Mesendoderm (in vitro differentiated cells): Measurements from ENCODE around the gene UBTD1.

ENCODE experiments used
- DNase-seq: peaks from one replicate; pipeline ENCODE4 v3.0.0; 2013
- H2AK5ac ChIP-seq: 2 replicates; pipeline ENCODE4 v1.6.1; 2013; ENCODE audit warnings: low read length, inconsistent platforms
- H2BK120ac ChIP-seq: 2 replicates; pipeline ENCODE4 v1.6.1; 2013; ENCODE audit warnings: low read depth, mild to moderate bottlenecking, low read length, moderate library complexity, mixed read lengths
- H2BK15ac ChIP-seq: replicated peaks from 2 replicates; pipeline ENCODE4 v1.6.1; 2013; ENCODE audit warnings: low read depth, mild to moderate bottlenecking, moderate library complexity
- H2BK5ac ChIP-seq: 2 replicates; pipeline ENCODE4 v1.6.1; 2013; ENCODE audit warnings: low read length, inconsistent platforms
- H3K18ac ChIP-seq: 2 replicates; pipeline ENCODE4 v1.6.1; 2013; ENCODE audit warnings: mild to moderate bottlenecking, low read length, mixed read lengths
- H3K23ac ChIP-seq: one replicate; pipeline ENCODE4 v1.6.1; 2013; ENCODE audit warnings: low read length
- H3K27ac ChIP-seq: 2 replicates; pipeline ENCODE4 v1.5.1; 2013; ENCODE audit warnings: low read depth, mild to moderate bottlenecking, inconsistent platforms, low read length, moderate library complexity
- H3K27me3 ChIP-seq: 2 replicates; pipeline ENCODE4 v1.6.1; 2013; ENCODE audit warnings: low read length, control low read depth, mild to moderate bottlenecking, inconsistent platforms; ENCODE audit not compliant: insufficient read depth, poor library complexity
- H3K36me3 ChIP-seq: 2 replicates; pipeline ENCODE4 v1.6.1; 2013; ENCODE audit warnings: low read length, inconsistent platforms; ENCODE audit not compliant: control insufficient read depth, insufficient read depth
- H3K4ac ChIP-seq: one replicate; pipeline ENCODE4 v1.6.1; 2013; ENCODE audit warnings: low read depth, mild to moderate bottlenecking, low read length, moderate library complexity
- H3K4me1 ChIP-seq: 2 replicates; pipeline ENCODE4 v1.6.1; 2013; ENCODE audit warnings: low read depth, low read length, inconsistent platforms; ENCODE audit not compliant: control insufficient read depth
- H3K4me2 ChIP-seq: 2 replicates; pipeline ENCODE4 v1.6.1; 2013; ENCODE audit warnings: low read length
- H3K4me3 ChIP-seq: 2 replicates; pipeline ENCODE4 v1.5.1; 2013; ENCODE audit warnings: mild to moderate bottlenecking, low read length
- H3K56ac ChIP-seq: one replicate; pipeline ENCODE4 v1.6.1; 2013; ENCODE audit warnings: low read length
- H3K79me1 ChIP-seq: 2 replicates; pipeline ENCODE4 v1.6.1; 2013; ENCODE audit warnings: low read length, inconsistent platforms
- H3K79me2 ChIP-seq: 2 replicates; pipeline ENCODE4 v1.6.1; 2013; ENCODE audit warnings: mild to moderate bottlenecking, low read length; ENCODE audit not compliant: control insufficient read depth, insufficient read depth
- H3K9ac ChIP-seq: 2 replicates; pipeline ENCODE4 v1.6.1; 2013; ENCODE audit warnings: low read length, inconsistent platforms
- H4K5ac ChIP-seq: one replicate; pipeline ENCODE4 v1.6.1; 2013; ENCODE audit warnings: low read length
- H4K8ac ChIP-seq: one replicate; pipeline ENCODE4 v1.6.1; 2013; ENCODE audit warnings: low read depth, mild to moderate bottlenecking, control low read depth, low read length, moderate library complexity
- WGBS: extraction: QIAGEN DNeasy Blood & Tissue Kit; methylation state at CpG from one replicate; pipeline ENCODE4 v1.1.7; 2013; ENCODE audit warnings: low lambda C conversion rate, missing lambda C conversion rate; ENCODE audit not compliant: insufficient coverage; ENCODE audit errors: extremely low coverage; 5-methylcytosine and 5-hydroxymethylcytosine counted together

UBTD1 gene

GRCh38 chr10:97585439-97585811, 86.7 kb downstream of the UBTD1 start:
- Histone ChIP-seq H3K4ac (no peak overlapping the region), H2BK5ac (no peak overlapping the region), H2AK5ac (no peak overlapping the region), H3K79me1 (no peaks in the 10 kb centered on the region), H3K18ac (no peak overlapping the region), H4K8ac (no peak overlapping the region), H4K5ac (no peak overlapping the region), H3K4me1 (no peaks in the 10 kb centered on the region), H3K4me2 (no peak overlapping the region), H2BK15ac (no peak overlapping the region), H3K23ac (no peak overlapping the region), H2BK120ac (no peak overlapping the region), H3K9ac (no peak overlapping the region), H3K27ac (no peak overlapping the region), H3K56ac (no peak overlapping the region), H3K79me2 (no peaks in the 10 kb centered on the region), H3K27me3 (no peaks in the 10 kb centered on the region), H3K4me3 (no peak overlapping the region), H3K36me3 (no peaks in the 10 kb centered on the region)
- no peak for DNase-seq
- WGBS = no CpG with 5 or more reads among the region's 5 CpGs

DNA sequence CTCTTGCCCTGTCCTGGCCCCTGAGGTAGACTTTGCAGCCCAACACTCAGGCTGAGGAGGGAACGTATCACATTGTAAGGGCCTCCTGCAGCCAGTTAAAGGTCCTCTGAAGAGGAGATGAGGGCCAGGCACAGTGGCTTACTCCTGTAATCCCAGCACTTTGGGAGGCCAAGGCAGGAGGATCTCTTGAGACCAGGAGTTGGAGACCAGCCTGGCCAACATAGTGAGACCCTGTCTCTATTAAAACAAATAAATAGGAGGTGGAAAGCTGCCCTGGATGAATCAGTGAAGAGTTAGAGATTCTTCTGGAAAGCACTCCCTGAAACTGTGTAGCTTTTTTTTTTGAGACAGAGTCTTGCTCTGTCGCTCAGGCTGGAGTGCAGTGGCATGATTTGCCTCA, 88.5 kb downstream of the UBTD1 start:
- H2BK15ac ChIP-seq = no peak overlapping the region
- no peak overlapping the region for H3K18ac ChIP-seq
- H2BK120ac ChIP-seq = no peak overlapping the region
- H2AK5ac ChIP-seq = no peak overlapping the region
- no peak overlapping the region for H3K27ac ChIP-seq
- H3K79me2 ChIP-seq = no peaks in the 10 kb centered on the region
- H4K8ac ChIP-seq = no peak overlapping the region
- H3K27me3 ChIP-seq = no peaks in the 10 kb centered on the region
- no peak overlapping the region for H3K56ac ChIP-seq
- no peaks in the 10 kb centered on the region for H3K4me1 ChIP-seq
- WGBS = no CpG with 5 or more reads among the region's 2 CpGs
- H3K4me2 ChIP-seq = no peak overlapping the region
- H3K4me3 ChIP-seq = no peak overlapping the region
- H2BK5ac ChIP-seq = no peak overlapping the region
- no peak overlapping the region for H3K4ac ChIP-seq
- H3K9ac ChIP-seq = no peak overlapping the region
- H3K23ac ChIP-seq = no peak overlapping the region
- no peak for DNase-seq
- no peaks in the 10 kb centered on the region for H3K79me1 ChIP-seq
- H4K5ac ChIP-seq = no peak overlapping the region
- H3K36me3 ChIP-seq = no peaks in the 10 kb centered on the region

GRCh38 chr10:97589479-97589878, 90.8 kb downstream of the UBTD1 start, which contains the start of gene C10orf62:
C10orf62 (plus strand) TSS chr10:97589721; CDS start chr10:97589898, 177 bp downstream.
- WGBS = no CpG with 5 or more reads among the region's 3 CpGs

DNA sequence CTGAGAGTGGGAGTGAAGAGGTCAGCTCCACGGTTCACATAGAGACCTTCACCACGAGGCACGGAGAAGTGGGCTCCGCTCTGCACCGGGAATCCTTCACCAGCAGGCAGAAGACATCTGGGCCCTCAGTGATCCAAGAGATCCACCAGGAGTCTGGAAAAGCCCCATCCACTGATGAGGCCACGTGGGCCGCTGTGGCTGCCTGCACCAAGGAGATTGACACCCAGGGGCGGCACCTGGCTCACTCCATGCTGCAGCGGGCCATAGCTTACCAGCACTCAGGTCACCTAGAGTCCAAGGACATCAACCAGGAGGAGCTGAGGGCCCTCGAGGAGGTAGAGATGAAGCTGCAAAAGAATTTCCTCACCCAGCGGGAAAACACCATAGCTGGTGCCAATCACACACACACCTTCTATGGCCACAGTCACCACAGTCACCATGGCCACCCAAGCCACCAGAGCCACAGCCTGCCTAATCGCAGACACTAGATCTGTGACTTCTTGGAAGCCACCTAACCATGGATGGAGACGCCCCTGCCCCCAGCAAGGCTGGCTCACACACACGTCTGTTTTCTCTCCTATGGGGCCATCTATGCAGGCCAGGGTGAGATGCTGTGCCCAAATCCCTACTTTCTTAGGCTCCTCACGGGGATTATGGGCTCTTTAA, 91.5 kb downstream of the UBTD1 start:
- Histone ChIP-seq H3K4ac (no peak overlapping the region), H3K9ac (no peak overlapping the region), H2BK15ac (no peak overlapping the region), H3K18ac (no peak overlapping the region), H3K36me3 (no peaks in the 10 kb centered on the region), H3K4me3 (no peak overlapping the region), H3K23ac (no peak overlapping the region), H3K4me1 (no peaks in the 10 kb centered on the region), H3K56ac (no peak overlapping the region), H3K27me3 (no peaks in the 10 kb centered on the region), H2AK5ac (no peak overlapping the region), H4K5ac (no peak overlapping the region), H3K27ac (no peak overlapping the region), H3K4me2 (no peak overlapping the region), H2BK5ac (no peak overlapping the region), H4K8ac (no peak overlapping the region), H2BK120ac (no peak overlapping the region), H3K79me2 (no peaks in the 10 kb centered on the region), H3K79me1 (no peaks in the 10 kb centered on the region)
- WGBS = no CpG with 5 or more reads among the region's 15 CpGs
- DNase-seq = no peak

More at GRCh38 chr10:97589479-97589878, 90.8 kb downstream of the UBTD1 start, which contains the start of gene C10orf62:
- H3K4me3 ChIP-seq = no peak within 1 kb of the TSS
- no peak within 1 kb of the TSS for H2AK5ac ChIP-seq
- no peak within 1 kb of the TSS for H3K23ac ChIP-seq
- H3K56ac ChIP-seq = no peak within 1 kb of the TSS
- no peak within 1 kb of the TSS for H3K18ac ChIP-seq
- H3K4me2 ChIP-seq = no peak within 1 kb of the TSS
- no peak within 1 kb of the TSS for H3K4ac ChIP-seq
- no peak within 1 kb of the TSS for H4K5ac ChIP-seq
- no peak for DNase-seq
- no peaks in the 10 kb centered on the region for H3K27me3 ChIP-seq
- no peak within 1 kb of the TSS for H2BK5ac ChIP-seq
- no peaks in the 10 kb centered on the region for H3K79me1 ChIP-seq
- no peak within 1 kb of the TSS for H2BK120ac ChIP-seq
- no peak within 1 kb of the TSS for H3K9ac ChIP-seq
- no peak within 1 kb of the TSS for H3K27ac ChIP-seq
- no peak within 1 kb of the TSS for H4K8ac ChIP-seq
- no peaks in the 10 kb centered on the region for H3K79me2 ChIP-seq
- no peak within 1 kb of the TSS for H2BK15ac ChIP-seq
- no peaks in the 10 kb centered on the region for H3K4me1 ChIP-seq
- H3K36me3 ChIP-seq = no peaks in the 10 kb centered on the region

GRCh38 chr10:97590748-97591495, 92.2 kb downstream of the UBTD1 start:
- no peak overlapping the region for H3K4me2 ChIP-seq
- no peak overlapping the region for H3K56ac ChIP-seq
- H3K79me2 ChIP-seq = no peaks in the 10 kb centered on the region
- H2BK120ac ChIP-seq = no peak overlapping the region
- H3K27me3 ChIP-seq = no peaks in the 10 kb centered on the region
- no peak overlapping the region for H3K27ac ChIP-seq
- H2BK5ac ChIP-seq = no peak overlapping the region
- H3K79me1 ChIP-seq = no peaks in the 10 kb centered on the region
- no peak overlapping the region for H3K18ac ChIP-seq
- H3K4ac ChIP-seq = no peak overlapping the region
- no peak overlapping the region for H4K5ac ChIP-seq
- no peak overlapping the region for H4K8ac ChIP-seq
- no peaks in the 10 kb centered on the region for H3K36me3 ChIP-seq
- H2BK15ac ChIP-seq = no peak overlapping the region
- no CpG with 5 or more reads among the region's 5 CpGs for WGBS
- H3K23ac ChIP-seq = no peak overlapping the region
- H3K4me3 ChIP-seq = no peak overlapping the region
- no peak overlapping the region for H2AK5ac ChIP-seq
- no peaks in the 10 kb centered on the region for H3K4me1 ChIP-seq
- no peak overlapping the region for H3K9ac ChIP-seq
- DNase-seq = no peak
